Pancreas (tissue), 10 donors: ENCODE data around the gene PTPRD. TPM values are rescaled to one million over a fixed set of nuclear protein-coding genes. Genes with fewer than 3 reads are reported as not detected.

ENCODE experiments used
- ATAC-seq, 4 donors: fragments of 200-7000 bp; cut with Tn5 transposase; one replicate each; pipeline versions ENCODE4 v1.8.0 to v1.9.1; 2020; ENCODE audit warnings: mild to moderate bottlenecking in 4 of 4, moderate library complexity in 4 of 4
- DNase-seq, 6 donors: peaks; one replicate each; pipeline ENCODE4 v3.0.0-alpha.2; 2020
- FAIRE-seq: peaks from 2 replicates; lab custom pipeline; 2012; peaks lifted over from hg19 to GRCh38; lab: Jason Lieb, UNC
- H3K27ac ChIP-seq, 4 donors: fragments of 200-600 bp; sonication (generic); 1 replicate in 3 of 4; 2 replicates in 1 of 4; pipeline versions ENCODE4 v1.5.0 to v1.8.0; 2020
- H3K27me3 ChIP-seq, 4 donors: fragments of 200-600 bp; one replicate each; pipeline ENCODE4 v1.8.0; 2021
- H3K36me3 ChIP-seq, 3 donors: fragments of 200-600 bp; sonication (generic) in 1 of 3; one replicate each; pipeline versions ENCODE4 v1.5.0 to v1.8.0; 2020 to 2021
- H3K4me1 ChIP-seq, 3 donors: fragments of 200-600 bp; one replicate each; pipeline ENCODE4 v1.8.0; 2021
- H3K4me3 ChIP-seq, 4 donors: fragments of 200-600 bp; sonication (generic) in 2 of 4; one replicate each; pipeline versions ENCODE4 v1.5.0 to v1.8.0; 2020 to 2021
- H3K9me3 ChIP-seq, 4 donors: fragments of 200-600 bp; one replicate each; pipeline ENCODE4 v1.8.0; 2021
- WGBS, 2 donors: extraction: QIAGEN DNeasy Blood & Tissue Kit; methylation state at CpG; one replicate each; pipeline ENCODE4 v1.1.7; 2013; 5-methylcytosine and 5-hydroxymethylcytosine counted together
- intact Hi-C, 3 donors: fragments of 100-400 bp; cut with DNase I; formaldehyde crosslinking; loops; one replicate each; pipeline versions ENCODE4 v1.11.1 to v1.14.2; 2022
- polyA plus RNA-seq, 2 donors: library from polyadenylated mRNA; stranded (reverse); fragments of 200-250 nt; gene quantifications; one replicate each; pipeline ENCODE4 v1.2.3, GENCODE V29; 2013
- total RNA-seq, 6 donors: library from RNA; stranded (reverse); fragmentation: NEBNext Ultra II Directional in 4 of 6; extraction: Animal tissue kit (Norgen Biotek cat#: 25700) in 4 of 6; gene quantifications; one replicate each; pipeline versions ENCODE4 v1.2.1 to v1.2.4, GENCODE V29; 2021 to 2023
- TF ChIP-seq, protein P1 (sequence below), 4 donors: fragments of 200-600 bp; sonication (generic) in 3 of 4; IDR thresholded peaks; one replicate each; pipeline versions ENCODE4 v1.5.0 to v1.8.0; 2021; ENCODE audit warnings: antibody characterized with exemption in 4 of 4
- donor health status: healthy with polysubstance abuse.
- donor health status: DM: no; HTN: no; CAD: no; lungs with moderate emphysema.
- donor health status: DM: no; HTN: no; CAD: no.
- donor health status: control.
- donor health status: control.
- donor health status: Bipolar disorder and iron deficiency.
- donor health status: DM: yes; HTN: yes; CAD: no.
- donor health status: DM: no; HTN: no; CAD: no.
- donor health status: DM: no; HTN: no; CAD: no.
- donor health status: DM: yes; HTN: yes; CAD: no.

The PTPRD gene
- total and polyA plus RNA-seq, 8 donors = 2.1 to 21.7 (median 5.1) TPM

DNA sequence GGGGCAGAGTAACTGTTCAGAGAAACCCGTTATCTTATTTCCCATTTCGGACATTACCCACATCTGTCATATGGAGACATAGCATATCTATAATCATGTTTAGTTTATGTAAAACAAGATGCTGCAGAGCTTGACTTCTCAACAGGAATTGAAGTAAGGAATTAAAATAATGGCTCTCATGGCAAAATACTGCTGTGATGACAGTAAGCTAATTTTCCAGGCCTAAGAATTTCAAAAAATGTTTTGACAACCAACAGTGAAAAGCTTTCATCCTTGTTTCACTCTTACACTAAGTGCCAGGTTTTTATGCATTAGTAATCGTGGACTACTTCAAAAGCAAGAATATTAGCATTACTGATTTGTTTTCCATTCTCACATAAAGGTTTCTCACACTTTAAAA, 518.2 kb downstream of the PTPRD start:
- Histone ChIP-seq H3K36me3 (no peaks in the 10 kb centered on the region), H3K4me3 (no peak overlapping the region), H3K27ac (no peak overlapping the region), H3K27me3 (no peaks in the 10 kb centered on the region), H3K9me3 (no peaks in the 10 kb centered on the region), H3K4me1 (no peaks in the 10 kb centered on the region)
- intact Hi-C loops = no loop called here
- TF ChIP-seq, protein P1, sequence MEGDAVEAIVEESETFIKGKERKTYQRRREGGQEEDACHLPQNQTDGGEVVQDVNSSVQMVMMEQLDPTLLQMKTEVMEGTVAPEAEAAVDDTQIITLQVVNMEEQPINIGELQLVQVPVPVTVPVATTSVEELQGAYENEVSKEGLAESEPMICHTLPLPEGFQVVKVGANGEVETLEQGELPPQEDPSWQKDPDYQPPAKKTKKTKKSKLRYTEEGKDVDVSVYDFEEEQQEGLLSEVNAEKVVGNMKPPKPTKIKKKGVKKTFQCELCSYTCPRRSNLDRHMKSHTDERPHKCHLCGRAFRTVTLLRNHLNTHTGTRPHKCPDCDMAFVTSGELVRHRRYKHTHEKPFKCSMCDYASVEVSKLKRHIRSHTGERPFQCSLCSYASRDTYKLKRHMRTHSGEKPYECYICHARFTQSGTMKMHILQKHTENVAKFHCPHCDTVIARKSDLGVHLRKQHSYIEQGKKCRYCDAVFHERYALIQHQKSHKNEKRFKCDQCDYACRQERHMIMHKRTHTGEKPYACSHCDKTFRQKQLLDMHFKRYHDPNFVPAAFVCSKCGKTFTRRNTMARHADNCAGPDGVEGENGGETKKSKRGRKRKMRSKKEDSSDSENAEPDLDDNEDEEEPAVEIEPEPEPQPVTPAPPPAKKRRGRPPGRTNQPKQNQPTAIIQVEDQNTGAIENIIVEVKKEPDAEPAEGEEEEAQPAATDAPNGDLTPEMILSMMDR (IDR thresholded peaks at IDR 0.05) = no peak
- FAIRE-seq (no peak), ATAC-seq (no peak), DNase-seq (no peak)
- WGBS, 2 donors = 48 to 56% methylated on average over 3 of the region's 3 CpGs

DNA sequence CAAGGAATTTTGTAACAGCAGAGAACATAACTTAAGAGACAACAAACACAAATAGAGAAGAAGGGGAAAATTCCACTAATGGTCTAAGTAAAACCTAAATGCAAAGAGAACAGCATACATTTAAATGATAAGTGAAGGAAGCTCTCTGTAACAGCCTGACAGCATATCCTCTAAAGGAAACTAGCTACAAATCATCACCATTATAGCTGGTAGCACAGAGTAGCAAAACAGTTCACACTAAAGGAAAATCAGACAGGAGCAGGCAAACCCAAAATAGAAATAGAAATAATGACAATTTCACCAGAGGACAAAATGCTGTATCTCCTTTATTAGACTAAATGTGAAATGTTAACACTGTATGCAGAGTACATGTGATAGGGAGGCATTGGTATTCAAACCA, 532.8 kb downstream of the PTPRD start:
- no peaks in the 10 kb centered on the region for H3K27me3 ChIP-seq
- FAIRE-seq = no peak
- no peak overlapping the region for H3K27ac ChIP-seq
- intact Hi-C loops = no loop called here
- no peaks in the 10 kb centered on the region for H3K9me3 ChIP-seq
- ATAC-seq = no peak
- TF ChIP-seq, protein P1 (IDR thresholded peaks at IDR 0.05) = no peak
- H3K36me3 ChIP-seq = no peaks in the 10 kb centered on the region
- DNase-seq = no peak
- no peaks in the 10 kb centered on the region for H3K4me1 ChIP-seq
- no peak overlapping the region for H3K4me3 ChIP-seq

DNA sequence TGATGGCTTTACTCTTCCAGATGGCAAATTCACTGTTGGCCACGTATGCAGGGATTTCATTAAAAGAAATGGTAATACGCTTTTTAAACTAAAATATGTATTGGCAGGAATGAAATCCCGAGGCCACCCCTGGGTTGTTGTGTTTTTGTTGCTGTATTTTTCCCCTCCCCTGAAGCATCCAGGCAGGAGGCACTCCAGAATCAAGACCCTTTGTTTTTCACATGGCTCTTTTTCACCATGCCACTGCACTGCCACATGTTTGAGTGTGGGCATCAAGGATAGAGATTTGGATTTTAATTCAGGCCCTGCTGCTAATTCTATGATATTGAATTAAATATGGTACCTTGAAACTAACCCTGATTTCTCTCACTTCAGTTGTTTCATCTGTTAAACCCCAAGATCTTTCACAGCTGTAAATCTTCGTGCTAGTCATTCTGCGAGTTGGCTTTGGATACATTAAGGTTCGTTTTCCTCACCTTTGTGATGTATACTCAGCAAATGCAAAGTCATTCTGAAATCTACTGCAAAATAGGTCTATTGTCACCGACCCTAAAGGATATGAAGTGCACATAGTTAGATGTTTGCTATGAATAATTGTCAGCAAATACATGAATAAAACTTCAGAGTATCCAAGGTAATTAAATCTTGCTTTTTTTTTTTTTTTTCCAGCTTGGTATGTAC, 533.4 kb downstream of the PTPRD start:
- FAIRE-seq (no peak), ATAC-seq (no peak), DNase-seq (no peak)
- H3K4me1 ChIP-seq = no peaks in the 10 kb centered on the region
- no peak overlapping the region for H3K4me3 ChIP-seq
- 52 to 60% methylated on average over 7 of the region's 7 CpGs for WGBS, 2 donors
- TF ChIP-seq, protein P1 (IDR thresholded peaks at IDR 0.05) = no peak
- no peak overlapping the region for H3K27ac ChIP-seq
- no peaks in the 10 kb centered on the region for H3K27me3 ChIP-seq
- H3K36me3 ChIP-seq = no peaks in the 10 kb centered on the region
- no peaks in the 10 kb centered on the region for H3K9me3 ChIP-seq
- intact Hi-C loops = no loop called here

DNA sequence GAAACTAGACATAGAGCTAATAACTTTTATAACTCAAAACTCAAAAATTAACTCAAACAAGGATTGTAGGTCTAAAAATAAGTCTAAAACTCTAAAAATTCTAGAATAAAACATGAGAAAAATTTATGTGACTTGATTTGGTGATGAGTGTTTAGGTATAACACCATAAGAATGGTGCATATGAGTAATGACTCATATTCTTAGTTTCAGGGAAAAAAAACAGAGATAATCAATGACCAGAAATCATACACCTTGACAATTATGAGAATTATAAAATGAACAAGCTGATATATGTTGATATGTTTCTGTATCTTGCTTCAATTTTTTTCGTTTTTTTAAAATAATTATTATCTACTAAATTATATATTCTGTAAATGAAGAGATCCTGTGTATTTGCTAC, 541.2 kb downstream of the PTPRD start:
- Histone ChIP-seq H3K9me3 (no peaks in the 10 kb centered on the region), H3K4me1 (no peaks in the 10 kb centered on the region), H3K36me3 (no peaks in the 10 kb centered on the region), H3K4me3 (no peak overlapping the region), H3K27me3 (no peaks in the 10 kb centered on the region), H3K27ac (no peak overlapping the region)
- TF ChIP-seq, protein P1 (IDR thresholded peaks at IDR 0.05) = no peak
- 22 to 32% methylated on average over 1 of the region's 1 CpG for WGBS, 2 donors
- no peak for DNase-seq
- FAIRE-seq = no peak
- intact Hi-C loops = no loop called here
- ATAC-seq = no peak

DNA sequence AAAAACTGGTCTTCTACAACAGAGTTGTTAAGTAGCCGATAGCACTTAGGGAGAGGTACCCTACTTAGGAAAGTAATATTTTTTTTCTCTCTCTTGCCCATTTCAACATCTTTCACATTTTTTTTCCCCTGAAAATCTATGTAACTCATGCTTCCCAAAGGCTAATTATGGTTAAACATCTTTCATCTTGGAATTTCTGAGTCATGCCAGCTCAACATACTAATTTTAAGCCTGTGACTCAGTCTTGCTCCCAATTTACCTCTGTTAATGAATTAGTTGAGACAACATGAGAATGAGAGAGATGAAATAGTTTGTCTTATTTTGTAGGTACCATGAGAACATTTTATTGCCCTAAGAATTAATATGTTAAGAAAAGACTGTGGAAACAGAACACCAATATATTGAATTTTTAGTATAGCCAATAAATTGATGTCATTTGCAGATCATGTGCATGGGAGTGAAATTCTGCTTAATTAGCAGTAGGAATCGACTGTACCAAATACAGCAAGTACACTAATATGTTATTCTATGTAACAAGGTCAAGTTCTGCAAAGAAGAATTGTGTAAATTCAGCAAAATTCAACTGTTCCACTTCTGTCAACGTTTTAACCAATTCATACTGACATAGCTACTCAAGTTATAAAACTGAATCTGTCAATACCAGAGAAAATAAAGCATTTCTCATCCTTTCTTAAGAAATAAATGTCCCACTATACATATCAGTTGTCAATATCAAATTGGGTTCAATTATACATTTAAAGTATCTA, 550.0 kb downstream of the PTPRD start:
- 47 to 49% methylated on average over 3 of the region's 3 CpGs for WGBS, 2 donors
- H3K36me3 ChIP-seq = no peaks in the 10 kb centered on the region
- no peaks in the 10 kb centered on the region for H3K27me3 ChIP-seq
- no peak overlapping the region for H3K27ac ChIP-seq
- DNase-seq (no peak), FAIRE-seq (no peak), ATAC-seq (no peak)
- H3K9me3 ChIP-seq = no peaks in the 10 kb centered on the region
- TF ChIP-seq, protein P1 (IDR thresholded peaks at IDR 0.05) = no peak
- no peak overlapping the region for H3K4me3 ChIP-seq
- no peaks in the 10 kb centered on the region for H3K4me1 ChIP-seq
- intact Hi-C loops = loop anchor here in 1 of 3 donors (10.0 kb wide), 1 partner anchor 202 kb away; no protein-coding TSS in a partner anchor
